HK-2 (cell line): ENCODE data around the gene ANKRD55.
"Not testable (repeated sequence)": the region's sequence is repeated elsewhere in the genome, so short reads cannot be mapped to it uniquely, and the experiment has no call there.

ENCODE experiments used
- DNase-seq: peaks from one replicate; pipeline ENCODE4 v3.0.0-alpha.2; 2018; ENCODE audit not compliant: unreplicated experiment

ANKRD55 gene

GRCh38 chr5:56168066-56168478 is 65.1 kb downstream of the ANKRD55 start:
- no peak for DNase-seq

GRCh38 chr5:56167519-56167918 is 65.6 kb downstream of the ANKRD55 start:
- no peak for DNase-seq

- DNase-seq, result no peak
Observed at GRCh38 chr5:56166671-56167385, 66.3 kb downstream of the ANKRD55 start.

- DNase-seq, result no peak
Observed at GRCh38 chr5:56164376-56164775, 68.8 kb downstream of the ANKRD55 start.

GRCh38 chr5:56161927-56162326 is 71.2 kb downstream of the ANKRD55 start:
- no peak for DNase-seq

- no peak for DNase-seq
Observed at GRCh38 chr5:56161439-56161823, 71.7 kb downstream of the ANKRD55 start.

- no peak for DNase-seq
Observed at GRCh38 chr5:56160723-56161438, 72.2 kb downstream of the ANKRD55 start.

GRCh38 chr5:56159521-56159947 is 73.6 kb downstream of the ANKRD55 start:
- no peak for DNase-seq

- no peak for DNase-seq
Observed at GRCh38 chr5:56158331-56158960, 74.7 kb downstream of the ANKRD55 start.

GRCh38 chr5:56157191-56157621 is 75.9 kb downstream of the ANKRD55 start:
- DNase-seq, result not testable (repeated sequence)

GRCh38 chr5:56156585-56157190 is 76.4 kb downstream of the ANKRD55 start:
- DNase-seq, result not testable (repeated sequence)

GRCh38 chr5:56155992-56156584 is 77.0 kb downstream of the ANKRD55 start:
- DNase-seq, result no peak

GRCh38 chr5:56154732-56155484 is 78.2 kb downstream of the ANKRD55 start:
- DNase-seq, result no peak

GRCh38 chr5:56152437-56152836 is 80.7 kb downstream of the ANKRD55 start:
- no peak for DNase-seq

GRCh38 chr5:56150756-56151155 is 82.4 kb downstream of the ANKRD55 start:
- not testable (repeated sequence) for DNase-seq

GRCh38 chr5:56148453-56148971 is 84.6 kb downstream of the ANKRD55 start:
- DNase-seq, result no peak

GRCh38 chr5:56147659-56148230 is 85.4 kb downstream of the ANKRD55 start:
- no peak for DNase-seq

- DNase-seq, result no peak
Observed at GRCh38 chr5:56147106-56147505, 86.0 kb downstream of the ANKRD55 start.

GRCh38 chr5:56146674-56147073 is 86.5 kb downstream of the ANKRD55 start:
- no peak for DNase-seq

GRCh38 chr5:56145511-56145910 is 87.6 kb downstream of the ANKRD55 start:
- DNase-seq, result no peak

- DNase-seq, result no peak
Observed at GRCh38 chr5:56145106-56145505, 88.0 kb downstream of the ANKRD55 start.
